Subcutaneous adipose tissue (tissue), 4 donors: ENCODE measurements around the gene THBS2. TPM values are rescaled to one million over a fixed set of nuclear protein-coding genes. Genes with fewer than 3 reads are reported as not detected.

Experiments
- CTCF ChIP-seq: fragments of 450-650 bp; IDR thresholded peaks from one replicate; pipeline ENCODE4 v1.5.1; 2016; ENCODE audit warnings: low read depth, mild to moderate bottlenecking, control low read depth, antibody characterized with exemption, moderate library complexity
- total RNA-seq, 4 donors: library from RNA; depleted of rRNA; stranded (reverse); fragments of >200 nt; gene quantifications; one replicate each; pipeline ENCODE4 v1.1.0, GENCODE V29; 2016

The THBS2 gene
- total RNA-seq, 4 donors from 2014 or later, result 43.5 to 97.0 (median 89.0) TPM

DNA sequence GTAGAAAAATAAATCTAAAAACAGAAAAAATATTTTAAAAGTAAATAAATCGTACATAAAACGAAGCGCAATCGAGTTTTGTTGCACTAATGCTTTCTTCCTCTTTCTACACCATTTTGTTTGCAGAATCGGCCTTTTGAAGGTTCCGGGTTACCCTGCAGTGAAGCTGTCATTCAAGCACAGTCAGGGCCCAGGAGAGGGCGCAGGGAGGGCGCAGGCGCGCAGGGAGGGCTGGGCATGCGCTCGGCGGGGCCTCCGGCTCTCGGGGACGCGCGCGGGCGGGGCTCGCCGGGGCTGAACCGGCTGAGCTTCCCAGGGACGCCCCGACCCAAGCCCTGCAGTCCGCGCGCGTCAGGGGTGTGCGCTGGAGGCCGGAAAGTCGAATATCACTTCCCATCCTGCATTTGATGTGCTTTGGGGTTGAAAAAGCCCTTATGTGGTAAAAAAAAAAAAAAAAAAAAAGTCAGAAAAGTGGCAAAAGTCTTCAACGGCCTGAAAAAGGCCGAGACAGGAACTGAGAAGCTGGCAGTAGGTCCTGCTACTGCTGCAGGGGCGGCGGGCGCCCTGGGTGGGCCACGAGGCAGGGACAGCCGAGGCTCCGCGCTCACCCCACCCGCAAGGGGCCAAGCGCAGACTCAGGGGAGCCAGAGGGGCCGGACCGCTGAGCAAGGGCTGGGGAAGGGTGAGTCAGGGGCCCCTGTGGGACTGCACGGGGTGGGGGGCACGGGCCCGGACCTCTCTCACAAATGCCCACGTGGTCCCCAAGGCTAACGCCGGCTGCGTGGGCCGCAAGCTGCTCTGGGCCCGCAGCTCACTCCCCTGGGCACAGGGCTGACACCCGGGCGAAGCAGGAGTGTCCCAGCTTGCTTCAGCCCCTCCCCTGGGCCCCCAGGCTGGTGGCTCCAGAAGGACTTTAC, 40.5 kb downstream of the THBS2 start:
- no peak for TF ChIP-seq CTCF

GRCh38 chr6:169212436-169212835, 41.2 kb downstream of the THBS2 start:
- TF ChIP-seq CTCF, result no peak

- no peak for TF ChIP-seq CTCF
Observed at GRCh38 chr6:169211881-169212280, 41.8 kb downstream of the THBS2 start.

GRCh38 chr6:169210611-169211010, 43.0 kb downstream of the THBS2 start:
- no peak for TF ChIP-seq CTCF

- TF ChIP-seq CTCF, result no peak
Observed at GRCh38 chr6:169208011-169208410, 45.6 kb downstream of the THBS2 start.

GRCh38 chr6:169207482-169207881, 46.2 kb downstream of the THBS2 start:
- TF ChIP-seq CTCF, result no peak

DNA sequence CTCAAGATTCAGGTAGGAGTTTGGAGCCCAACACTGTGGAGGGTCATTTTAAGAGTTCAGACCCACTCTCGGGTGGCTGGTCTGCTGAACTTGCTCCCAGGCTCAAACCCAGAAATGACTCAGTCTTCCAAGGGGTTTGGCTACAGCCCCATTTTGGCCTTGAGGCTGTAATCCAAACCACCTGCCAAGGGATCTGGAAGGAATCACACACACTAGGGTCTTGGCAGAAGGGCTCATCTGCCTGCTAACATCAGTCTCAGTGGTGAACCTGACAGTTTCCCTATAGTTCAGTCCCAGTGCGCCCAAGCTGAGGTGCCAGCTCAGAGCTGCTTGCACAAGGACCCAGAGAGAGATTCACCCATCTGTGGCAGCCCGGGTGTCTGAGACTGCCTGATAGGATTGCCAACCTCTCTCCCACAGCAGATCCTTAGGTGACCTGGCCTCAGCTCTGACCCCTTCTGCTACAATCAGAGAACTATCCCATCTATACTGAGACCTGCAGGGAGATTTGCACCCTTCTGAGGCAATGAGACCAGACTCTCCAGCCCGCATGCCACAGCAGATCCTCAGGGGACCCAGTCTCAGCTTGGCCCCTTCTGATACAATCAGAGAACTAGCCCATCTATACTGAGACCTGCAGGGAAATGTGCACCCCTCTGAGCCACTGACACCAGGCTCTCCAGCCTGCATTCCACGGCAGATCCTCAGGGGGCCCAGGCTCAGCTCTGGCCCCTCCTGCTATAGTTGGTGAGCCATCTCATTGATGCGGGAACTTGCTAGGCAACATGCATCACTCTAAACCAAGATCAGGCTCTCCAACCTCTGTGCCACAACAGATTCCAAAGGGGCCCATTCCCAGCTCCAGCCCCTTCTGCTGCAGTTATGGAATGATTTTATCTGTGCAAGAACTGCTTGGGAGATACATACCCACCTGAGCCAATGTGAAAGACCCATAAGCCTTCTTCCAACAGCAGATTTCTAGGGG, 48.2 kb downstream of the THBS2 start:
- no peak for TF ChIP-seq CTCF
